GM18951 (cell line): Measurements from ENCODE around the gene CAMK1D.
"Not testable (repeated sequence)": the region's sequence is repeated elsewhere in the genome, so short reads cannot be mapped to it uniquely, and the experiment has no call there.

Experiments
- POLR2A ChIP-seq: IDR thresholded peaks from 4 replicates; pipeline ENCODE4 v1.6.1; 2011; ENCODE audit warnings: mild to moderate bottlenecking; ENCODE audit not compliant: insufficient read length, insufficient read depth; ENCODE audit errors: extremely low read depth
- in situ Hi-C: fragments of 300-500 bp; cut with MboI; formaldehyde crosslinking; loops from one replicate; pipeline ENCODE4 v1.12.0; 2022; ENCODE audit warnings: low sequenced_read_pairs, mixed read lengths, inconsistent platforms; ENCODE audit not compliant: unreplicated experiment

Gene CAMK1D

DNA sequence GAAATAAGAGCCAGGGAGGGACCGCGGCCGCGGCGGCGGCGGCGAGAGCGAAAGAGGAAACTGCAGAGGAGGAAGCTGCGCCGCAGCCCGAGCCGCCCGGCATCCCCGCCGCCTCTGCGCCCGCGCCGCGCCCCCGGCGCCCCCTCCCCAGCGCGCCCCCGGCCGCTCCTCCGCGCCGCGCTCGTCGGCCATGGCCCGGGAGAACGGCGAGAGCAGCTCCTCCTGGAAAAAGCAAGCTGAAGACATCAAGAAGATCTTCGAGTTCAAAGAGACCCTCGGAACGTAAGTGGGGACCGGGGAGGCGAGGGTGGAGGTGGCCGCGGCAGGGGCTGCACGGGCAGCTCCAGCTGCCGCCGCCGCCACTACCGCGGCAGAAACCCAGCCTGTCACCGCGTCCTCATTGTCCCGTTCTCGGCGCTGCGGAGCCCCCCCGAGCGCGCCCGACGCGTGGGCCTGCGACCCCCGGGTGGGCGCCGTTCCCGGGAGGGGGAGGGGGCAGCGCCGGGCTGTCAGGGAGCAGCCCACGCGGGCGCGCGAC lies 351 bp downstream of the CAMK1D start:
- in situ Hi-C loops = no loop called here

DNA sequence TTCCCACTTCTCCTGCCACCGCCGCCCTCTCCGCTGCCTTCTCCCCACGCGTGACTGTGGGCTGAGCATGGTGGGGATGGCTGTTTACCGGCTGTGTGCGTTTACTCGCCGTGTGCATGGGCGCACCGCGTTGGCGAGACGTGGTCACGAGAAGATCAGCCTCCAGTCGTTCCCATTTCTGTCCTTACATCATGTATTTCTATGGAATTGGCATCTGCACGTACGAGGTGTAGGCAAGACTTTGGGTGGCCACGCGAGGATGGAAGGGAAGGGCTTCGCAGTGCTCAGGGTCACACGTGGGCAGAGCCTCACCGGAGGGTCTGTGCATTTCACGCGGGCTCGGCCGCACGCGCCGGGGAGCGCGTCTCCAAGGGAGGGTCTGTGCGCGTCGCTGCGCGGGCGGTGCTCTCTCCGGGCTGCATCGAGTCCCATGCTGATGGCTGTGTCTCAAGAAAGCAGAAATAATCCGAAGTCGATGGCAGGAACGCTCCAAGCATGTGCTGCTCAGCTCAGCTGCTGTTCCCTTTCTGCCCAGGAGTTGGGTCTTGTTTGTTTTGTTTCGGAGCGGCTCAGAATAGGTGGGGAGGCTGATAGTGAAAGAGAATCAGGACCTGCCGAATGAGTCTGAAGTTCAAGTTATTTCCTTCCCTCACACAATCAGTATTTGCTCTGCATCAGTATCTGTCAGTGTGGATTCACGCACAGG lies 973 bp downstream of the CAMK1D start:
- no peak for TF ChIP-seq POLR2A
- in situ Hi-C loops = no loop called here

More for the DNA sequence above, 351 bp downstream of the CAMK1D start:
- no peak for TF ChIP-seq POLR2A

DNA sequence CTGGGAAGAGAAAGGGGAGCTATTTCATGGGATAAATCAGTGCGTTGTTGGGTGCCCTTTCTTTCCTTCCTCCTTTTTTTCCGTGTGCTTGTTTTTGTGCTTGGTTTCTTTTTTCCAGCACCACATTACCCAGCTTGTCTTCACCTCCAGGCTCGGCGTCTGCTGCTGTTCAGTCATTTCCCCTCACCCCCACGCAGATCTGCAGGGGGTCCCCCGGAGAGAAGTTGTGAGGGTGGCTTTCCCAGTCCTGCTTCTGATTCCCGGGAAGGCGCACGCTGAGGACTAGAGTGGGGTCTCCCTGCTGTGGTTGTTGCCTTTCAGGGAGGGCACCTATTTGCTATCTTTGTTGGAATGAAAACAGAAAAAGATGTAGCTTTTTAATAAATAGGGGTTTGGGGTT lies 1.6 kb downstream of the CAMK1D start:
- in situ Hi-C loops = no loop called here
- TF ChIP-seq POLR2A = no peak

DNA sequence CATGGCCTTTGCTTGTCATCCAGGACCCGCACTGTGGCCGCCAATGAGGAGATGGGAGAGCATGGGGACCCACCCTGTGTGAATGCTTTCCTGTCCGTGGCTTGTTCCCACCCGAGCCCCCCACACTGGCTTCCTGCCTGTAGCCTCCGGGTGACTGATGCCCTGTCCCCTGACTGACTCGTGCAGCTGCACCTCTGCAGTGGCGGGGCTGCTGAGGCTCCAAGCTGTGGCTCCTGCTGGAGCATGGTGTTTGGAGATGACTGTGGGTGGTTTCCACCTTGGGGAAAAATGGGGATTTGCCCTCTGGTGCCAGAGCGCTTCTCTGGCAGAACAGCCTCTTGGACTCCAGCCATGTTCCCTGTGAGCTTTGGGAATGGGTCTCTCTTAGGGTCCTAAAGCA lies 2.1 kb downstream of the CAMK1D start:
- no peak for TF ChIP-seq POLR2A
- in situ Hi-C loops = no loop called here

DNA sequence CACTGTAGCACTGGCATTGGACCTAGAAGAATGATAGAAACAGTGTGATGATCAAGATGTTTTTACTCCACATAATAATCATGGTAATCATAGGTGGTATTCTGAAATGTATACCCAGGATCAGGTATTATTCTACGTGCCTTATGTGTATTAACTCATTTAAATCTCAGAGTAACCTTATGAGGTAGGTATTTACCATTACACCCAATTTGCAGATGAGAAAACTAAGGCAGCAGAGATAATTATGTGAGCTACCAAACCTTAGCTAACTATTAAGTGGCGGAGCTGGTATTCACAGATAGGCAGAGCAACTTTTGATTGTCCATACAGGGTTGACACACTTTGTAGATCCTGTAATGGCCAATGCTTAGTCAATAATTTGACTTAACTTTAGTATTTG lies 2.5 kb downstream of the CAMK1D start:
- no peak for TF ChIP-seq POLR2A
- in situ Hi-C loops = no loop called here

DNA sequence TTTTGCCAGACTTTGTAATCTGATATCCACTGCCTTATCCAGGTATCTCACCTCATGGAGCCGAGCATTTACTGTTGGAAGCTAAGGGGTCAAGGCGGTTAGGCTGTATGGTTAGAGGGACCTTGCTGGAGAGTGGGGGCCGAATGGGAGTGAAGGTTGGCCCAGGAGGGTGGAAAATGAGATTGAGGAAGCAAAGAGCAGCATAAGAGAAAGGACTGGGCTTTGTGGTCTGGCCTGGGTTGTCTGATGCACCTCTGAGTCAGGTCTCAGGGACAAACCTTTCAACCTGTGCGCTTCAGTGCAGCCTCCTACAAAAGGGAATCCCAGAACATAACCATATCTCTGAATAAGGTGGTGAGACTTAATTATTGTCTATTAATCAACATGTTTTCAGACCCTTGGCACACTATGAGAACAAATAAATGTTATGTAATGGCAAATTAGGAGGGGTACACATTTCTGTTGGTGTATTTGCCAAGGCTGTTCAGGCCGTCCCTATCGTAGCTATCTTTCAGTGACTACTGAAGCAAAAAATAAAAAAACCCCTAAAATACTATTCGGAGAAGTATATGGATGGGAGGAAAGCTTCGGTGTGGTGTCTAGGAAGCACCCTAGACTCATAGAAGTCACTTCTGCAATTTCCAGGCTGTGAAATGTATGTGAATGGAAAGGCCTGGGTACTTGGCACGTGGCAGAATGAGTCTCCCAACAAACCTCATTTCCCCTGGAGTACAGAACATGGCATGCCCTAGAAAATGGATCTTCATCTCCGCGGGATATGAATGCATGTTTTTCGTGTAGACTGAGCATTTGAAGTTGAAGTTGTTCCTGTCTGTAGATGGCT lies 4.3 kb downstream of the CAMK1D start:
- in situ Hi-C loops = no loop called here

DNA sequence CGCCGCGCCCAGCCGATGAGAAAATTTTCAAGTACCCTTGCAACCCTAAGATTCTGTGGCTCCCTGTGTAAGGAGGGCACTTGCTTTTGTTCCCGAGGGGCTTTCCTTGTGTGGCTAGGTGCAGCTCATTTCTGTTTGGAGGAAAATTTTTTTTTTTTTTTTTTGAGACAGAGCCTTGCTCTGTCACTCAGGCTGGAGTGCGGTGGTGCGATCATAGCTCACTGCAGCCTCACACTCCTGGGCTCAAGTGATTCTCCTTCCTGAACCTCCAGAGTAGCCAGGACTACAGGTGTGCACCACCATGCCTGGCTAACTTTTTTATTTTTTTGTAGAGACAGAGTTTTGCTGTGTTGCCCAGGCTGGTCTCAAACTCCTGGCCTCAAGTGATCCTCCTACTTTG lies 5.3 kb downstream of the CAMK1D start:
- in situ Hi-C loops = not testable (repeated sequence)

More for the DNA sequence above, 4.3 kb downstream of the CAMK1D start:
- TF ChIP-seq POLR2A = no peak

DNA sequence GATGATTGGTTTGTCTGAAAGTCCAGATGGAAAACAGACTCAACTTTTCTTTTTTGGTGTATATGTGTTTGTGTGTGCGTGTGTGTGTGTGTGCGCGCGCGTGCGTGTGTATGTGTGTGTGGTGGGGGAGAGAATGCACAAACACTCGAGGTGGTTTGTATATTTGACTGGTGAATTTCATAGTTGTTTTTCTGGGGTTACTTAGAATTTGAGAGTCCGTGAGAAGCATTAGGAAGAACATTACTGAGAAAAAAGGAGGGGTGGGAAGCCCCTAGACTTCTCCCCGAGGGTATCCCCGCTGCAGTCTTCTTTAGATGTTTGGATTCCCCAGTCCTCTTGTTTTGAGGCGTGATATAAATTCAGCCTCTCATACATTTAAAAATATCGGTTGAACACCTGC lies 6.0 kb downstream of the CAMK1D start:
- no peak for TF ChIP-seq POLR2A
- in situ Hi-C loops = no loop called here

DNA sequence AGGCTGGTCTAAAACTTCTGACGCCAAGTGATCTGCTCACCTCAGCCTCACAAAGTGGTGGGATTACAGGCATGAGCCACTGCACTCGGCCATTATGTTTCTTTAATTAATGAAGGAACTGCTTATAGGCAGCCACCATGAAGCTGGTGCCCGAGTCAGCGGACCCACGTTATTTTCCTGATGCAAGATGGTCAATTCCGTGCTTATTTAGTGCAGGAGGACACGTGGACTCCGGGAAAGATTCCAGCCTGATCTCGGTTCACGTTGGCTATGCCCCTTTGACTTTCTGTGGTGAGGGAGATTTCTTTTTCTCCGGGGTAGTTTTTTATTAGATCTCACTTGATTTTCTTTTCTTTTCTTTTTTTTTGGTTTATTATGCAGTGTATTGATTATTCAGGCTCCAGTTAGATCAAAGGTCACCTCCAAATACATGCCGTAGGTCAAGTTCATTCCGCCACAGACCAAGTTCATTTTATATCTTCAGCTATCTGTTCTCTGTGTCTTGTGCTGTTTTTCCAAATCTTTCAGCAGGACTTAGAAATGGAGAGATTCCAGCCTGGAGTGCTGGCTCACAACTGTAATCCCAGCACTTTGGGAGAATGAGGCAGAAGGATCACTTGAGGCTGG lies 8.3 kb downstream of the CAMK1D start:
- in situ Hi-C loops = no loop called here
- TF ChIP-seq POLR2A = no peak

DNA sequence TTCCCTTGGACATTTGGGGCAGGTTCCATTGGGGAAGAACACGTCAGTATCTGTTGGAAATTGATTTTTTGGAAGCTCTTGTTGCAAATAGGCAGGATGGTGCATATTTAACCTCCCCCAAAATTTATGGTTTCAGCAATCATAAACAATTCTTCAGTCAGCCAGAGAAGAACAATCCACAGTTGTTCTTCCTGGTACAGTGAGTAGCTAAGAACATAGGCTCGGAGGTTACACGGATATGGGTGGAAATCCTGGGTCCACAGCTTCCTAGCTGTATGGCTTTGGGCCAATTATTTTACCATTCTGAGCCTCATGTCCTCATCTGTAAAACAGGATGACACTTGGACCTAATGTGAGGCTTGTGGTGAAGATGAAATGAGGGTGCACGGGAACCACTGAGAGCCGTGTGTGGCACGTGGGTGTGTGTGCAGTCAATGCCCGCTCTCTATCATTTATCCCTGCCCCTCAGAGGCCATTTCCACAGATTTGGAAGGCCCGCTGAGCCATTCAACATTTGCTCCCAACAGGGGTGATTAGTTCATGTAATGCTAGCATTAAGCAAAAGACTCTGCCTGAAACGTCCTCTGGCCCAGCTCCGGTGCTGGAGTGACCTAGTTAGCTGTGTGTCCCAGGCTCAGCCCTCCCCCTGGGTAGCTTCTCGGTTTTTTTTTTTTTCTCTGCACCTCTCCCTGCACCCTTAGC lies 9.7 kb downstream of the CAMK1D start:
- TF ChIP-seq POLR2A = no peak
- in situ Hi-C loops = no loop called here

DNA sequence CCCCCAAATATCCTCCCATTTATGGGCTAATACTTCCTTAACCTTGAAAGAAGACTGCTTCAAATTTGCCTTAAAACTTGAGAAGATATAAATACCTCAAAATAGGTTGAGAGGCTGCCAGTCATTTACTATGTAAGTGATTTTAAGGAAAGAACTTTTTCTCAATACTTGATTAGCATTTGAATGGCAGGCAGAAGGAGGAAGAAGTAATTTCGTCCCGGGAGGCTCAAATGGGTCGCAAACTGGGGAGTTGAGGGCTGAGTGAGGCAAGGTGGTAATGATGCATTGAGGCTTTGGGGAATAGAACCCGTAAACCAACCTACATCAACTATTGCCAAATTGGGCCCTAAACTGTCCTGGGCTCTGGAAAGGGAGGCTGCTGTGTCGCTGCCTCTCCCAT lies 11.1 kb downstream of the CAMK1D start:
- TF ChIP-seq POLR2A = no peak
- in situ Hi-C loops = no loop called here

DNA sequence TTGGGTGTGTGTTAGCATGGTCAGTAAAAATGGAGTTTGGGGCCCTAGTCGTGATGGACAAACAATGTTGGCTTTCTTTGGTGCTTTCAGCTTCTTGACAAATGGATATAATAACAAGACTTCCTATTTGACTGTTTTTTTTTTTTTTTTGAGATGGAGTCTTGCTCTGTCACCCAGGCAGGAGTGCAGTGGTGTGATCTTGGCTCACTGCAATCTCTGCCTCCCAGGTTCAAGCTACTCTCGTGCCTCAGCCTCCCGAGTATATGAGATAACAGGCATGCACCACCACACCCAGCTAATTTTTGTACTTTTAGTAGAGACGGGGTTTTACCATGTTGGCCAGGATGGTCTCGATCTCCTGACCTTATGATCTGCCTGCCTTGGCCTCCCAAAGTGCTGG lies 11.8 kb downstream of the CAMK1D start:
- in situ Hi-C loops = not testable (repeated sequence)

DNA sequence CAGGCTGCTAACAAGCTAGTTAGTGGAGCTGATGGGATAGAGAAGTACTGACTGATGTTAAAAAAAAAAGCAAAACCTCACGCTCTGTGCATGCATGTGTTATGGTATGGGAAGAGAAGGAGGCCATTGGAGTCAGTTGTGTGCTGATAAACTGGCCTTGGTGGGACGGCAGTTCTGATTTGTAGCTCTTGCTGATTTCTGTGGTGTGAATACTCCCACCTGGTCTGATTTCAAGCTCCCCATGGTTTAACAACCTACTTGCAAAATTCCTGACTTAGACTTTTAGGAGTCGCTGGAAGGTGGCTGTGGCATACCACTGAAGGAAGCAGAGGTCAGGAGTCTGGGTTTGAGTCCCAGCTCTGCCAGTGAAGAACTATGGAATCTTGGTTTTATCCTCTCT lies 15.2 kb downstream of the CAMK1D start:
- TF ChIP-seq POLR2A = no peak
- in situ Hi-C loops = no loop called here
